Panc1 (cell line): Measurements from ENCODE around the gene LDHA. TPM values are rescaled to one million over a fixed set of nuclear protein-coding genes. Genes with fewer than 3 reads are reported as not detected.
A peak's percentile ranks its signal among the peaks of the same experiment; 100 is the strongest.
"Not testable (repeated sequence)": the region's sequence is repeated elsewhere in the genome, so short reads cannot be mapped to it uniquely, and the experiment has no call there.

ENCODE experiments used
- ATAC-seq: fragments of 200-7000 bp; cut with Tn5 transposase; 2 replicates; pipeline ENCODE4 v1.9.1; 2020; ENCODE audit warnings: mild to moderate bottlenecking, moderate library complexity
- BruUV-seq: library from RNA; stranded (reverse); fragments of 400-500 nt; replicated peaks from 2 replicates; lab custom pipeline; 2021; lab: Mats Ljungman, UMichigan
- CTCF ChIA-PET: fragments of 300-600 bp; sonication (Branson Sonifier 250); formaldehyde crosslinking; loops from one replicate; lab custom pipeline; 2022; ENCODE audit warnings: antibody characterized with exemption; lab: Charles Lee
- POLR2A ChIA-PET: fragments of 300-600 bp; sonication (Branson Sonifier 250); formaldehyde crosslinking; loops from one replicate; lab custom pipeline; 2022; ENCODE audit warnings: antibody characterized with exemption; lab: Charles Lee
- DNase-seq: peaks from one replicate; pipeline ENCODE4 v3.0.0-alpha.2; 2010; ENCODE audit warnings: low read depth, low spot score
- H3K27ac ChIP-seq: 2 replicates; pipeline ENCODE4 v1.5.1; 2011; ENCODE audit warnings: mild to moderate bottlenecking, low read length, inconsistent platforms
- H3K27me3 ChIP-seq: fragments of 200-500 bp; sonication (Bioruptor generic); 2 replicates; pipeline ENCODE4 v1.6.0; 2014; ENCODE audit warnings: low read length, inconsistent platforms; ENCODE audit not compliant: control insufficient read depth, insufficient read depth
- H3K36me3 ChIP-seq: fragments of 200-500 bp; sonication (Bioruptor generic); 2 replicates; pipeline ENCODE4 v1.5.1; 2014; ENCODE audit warnings: inconsistent platforms, mild to moderate bottlenecking, low read length, moderate library complexity; ENCODE audit not compliant: control insufficient read depth, insufficient read depth
- H3K4me1 ChIP-seq: 2 replicates; pipeline ENCODE4 v1.5.1; 2011; ENCODE audit warnings: inconsistent platforms, mild to moderate bottlenecking, low read length, moderate library complexity; ENCODE audit not compliant: control insufficient read depth, insufficient read depth
- H3K4me3 ChIP-seq, 2 experiments: 2 replicates each; pipeline ENCODE4 v1.5.1; 2011 to 2012; ENCODE audit warnings: low read depth in 2 of 2, low read length in 2 of 2, mild to moderate bottlenecking in 2 of 2, inconsistent platforms in 1 of 2, moderate library complexity in 1 of 2
- H3K9me3 ChIP-seq: fragments of 200-500 bp; sonication (Bioruptor generic); 2 replicates; pipeline ENCODE4 v1.5.1; 2014; ENCODE audit warnings: low read depth, mild to moderate bottlenecking, inconsistent platforms, low read length, moderate library complexity; ENCODE audit not compliant: control insufficient read depth, insufficient read depth
- POLR2AphosphoS5 ChIP-seq: IDR thresholded peaks from 2 replicates; pipeline ENCODE4 v1.6.1; 2012; ENCODE audit warnings: mild to moderate bottlenecking, low read depth, low read length, moderate library complexity
- SIN3A ChIP-seq: IDR thresholded peaks from 2 replicates; pipeline ENCODE4 v1.6.1; 2012; ENCODE audit warnings: low read depth, mild to moderate bottlenecking, low read length, moderate library complexity, borderline replicate concordance; ENCODE audit not compliant: insufficient read depth
- TCF7L2 ChIP-seq: IDR thresholded peaks from 2 replicates; pipeline ENCODE4 v1.6.1; 2011; ENCODE audit warnings: mild to moderate bottlenecking, low read depth, low read length, inconsistent platforms
- in situ Hi-C: cut with HindIII; loops from 2 replicates; pipeline ENCODE4 v1.10.0; 2016; ENCODE audit warnings: low sequenced_read_pairs, low pct_unique_long_range_greater_than_20kb
- intact Hi-C: fragments of 100-400 bp; cut with micrococcal nuclease; formaldehyde crosslinking; loops from one replicate; pipeline ENCODE4 v1.10.0; 2022; ENCODE audit not compliant: unreplicated experiment
- total RNA-seq: library from RNA; stranded (reverse); gene quantifications from one replicate; pipeline ENCODE4 v1.2.1, GENCODE V29; 2021; ENCODE audit not compliant: unreplicated experiment
- TF ChIP-seq, protein P1 (sequence below), 2 experiments: IDR thresholded peaks; 2 replicates each; pipeline ENCODE4 v1.6.1; 2011 to 2012; ENCODE audit warnings: low read depth in 2 of 2, control low read depth in 1 of 2, low read length in 1 of 2, mild to moderate bottlenecking in 1 of 2, moderate library complexity in 1 of 2; ENCODE audit not compliant: insufficient read depth in 1 of 2
- TF ChIP-seq, protein P2 (sequence below): fragments of 450-650 bp; IDR thresholded peaks from 2 replicates; pipeline ENCODE4 v1.5.1; 2017; ENCODE audit warnings: mild to moderate bottlenecking

The LDHA gene
- total RNA-seq, 1 experiment from 2014 or later: 894 TPM

DNA sequence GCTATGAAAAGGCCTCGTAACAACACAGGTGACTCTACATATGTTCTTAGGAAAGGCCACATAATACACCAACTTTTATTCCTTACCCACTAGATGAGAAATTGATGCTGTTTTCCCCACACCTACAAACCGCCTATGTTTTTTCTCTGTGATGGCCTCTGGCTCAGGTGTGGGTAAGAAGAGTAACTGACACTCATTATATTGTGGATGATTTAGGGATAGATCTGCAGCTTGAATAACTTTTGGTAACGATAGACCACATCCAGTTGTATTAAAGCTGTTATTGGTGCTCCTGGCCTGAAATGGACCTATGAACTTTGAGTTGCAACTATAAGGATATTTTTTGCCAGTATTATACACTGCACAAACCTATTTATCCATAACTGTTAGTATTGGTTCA, 3.6 kb downstream of the LDHA start:
- in situ Hi-C loops: no loop called here

GRCh38 chr11:18401077-18401476, 6.7 kb downstream of the LDHA start:
- intact Hi-C loops: not testable (repeated sequence)

More for the DNA sequence above, 3.6 kb downstream of the LDHA start:
- CTCF ChIA-PET: no interaction called here
- peak overlapping the region in 1 of 2 experiments; percentile 11; a peak in 1 of 4 replicates for H3K4me3 ChIP-seq
- ATAC-seq (no peak), DNase-seq (no peak)
- H3K4me1 ChIP-seq: peaks cover 18% of the 10 kb centered on the region
- no peaks in the 10 kb centered on the region for H3K9me3 ChIP-seq
- intact Hi-C loops: no loop called here
- BruUV-seq: no TSS peak
- peaks cover 50% of the 10 kb centered on the region for H3K36me3 ChIP-seq
- peak overlapping the region; percentile 61 for H3K27ac ChIP-seq
- POLR2A ChIA-PET: interaction anchor here (0.6 kb wide), 1 partner anchor 76 kb away, joined by 4 read pairs; the partner anchor contains the start of gene GTF2H1
- no peak for TF ChIP-seq TCF7L2
- TF ChIP-seq, protein P1, sequence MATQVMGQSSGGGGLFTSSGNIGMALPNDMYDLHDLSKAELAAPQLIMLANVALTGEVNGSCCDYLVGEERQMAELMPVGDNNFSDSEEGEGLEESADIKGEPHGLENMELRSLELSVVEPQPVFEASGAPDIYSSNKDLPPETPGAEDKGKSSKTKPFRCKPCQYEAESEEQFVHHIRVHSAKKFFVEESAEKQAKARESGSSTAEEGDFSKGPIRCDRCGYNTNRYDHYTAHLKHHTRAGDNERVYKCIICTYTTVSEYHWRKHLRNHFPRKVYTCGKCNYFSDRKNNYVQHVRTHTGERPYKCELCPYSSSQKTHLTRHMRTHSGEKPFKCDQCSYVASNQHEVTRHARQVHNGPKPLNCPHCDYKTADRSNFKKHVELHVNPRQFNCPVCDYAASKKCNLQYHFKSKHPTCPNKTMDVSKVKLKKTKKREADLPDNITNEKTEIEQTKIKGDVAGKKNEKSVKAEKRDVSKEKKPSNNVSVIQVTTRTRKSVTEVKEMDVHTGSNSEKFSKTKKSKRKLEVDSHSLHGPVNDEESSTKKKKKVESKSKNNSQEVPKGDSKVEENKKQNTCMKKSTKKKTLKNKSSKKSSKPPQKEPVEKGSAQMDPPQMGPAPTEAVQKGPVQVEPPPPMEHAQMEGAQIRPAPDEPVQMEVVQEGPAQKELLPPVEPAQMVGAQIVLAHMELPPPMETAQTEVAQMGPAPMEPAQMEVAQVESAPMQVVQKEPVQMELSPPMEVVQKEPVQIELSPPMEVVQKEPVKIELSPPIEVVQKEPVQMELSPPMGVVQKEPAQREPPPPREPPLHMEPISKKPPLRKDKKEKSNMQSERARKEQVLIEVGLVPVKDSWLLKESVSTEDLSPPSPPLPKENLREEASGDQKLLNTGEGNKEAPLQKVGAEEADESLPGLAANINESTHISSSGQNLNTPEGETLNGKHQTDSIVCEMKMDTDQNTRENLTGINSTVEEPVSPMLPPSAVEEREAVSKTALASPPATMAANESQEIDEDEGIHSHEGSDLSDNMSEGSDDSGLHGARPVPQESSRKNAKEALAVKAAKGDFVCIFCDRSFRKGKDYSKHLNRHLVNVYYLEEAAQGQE (IDR thresholded peaks at IDR 0.05; ENCODE audit: insufficient read depth in 1 of 2, low read depth in 2 of 2, low read length in 1 of 2): no peak
- TF ChIP-seq SIN3A: no peak
- no peak for TF ChIP-seq POLR2AphosphoS5
- TF ChIP-seq, protein P2, sequence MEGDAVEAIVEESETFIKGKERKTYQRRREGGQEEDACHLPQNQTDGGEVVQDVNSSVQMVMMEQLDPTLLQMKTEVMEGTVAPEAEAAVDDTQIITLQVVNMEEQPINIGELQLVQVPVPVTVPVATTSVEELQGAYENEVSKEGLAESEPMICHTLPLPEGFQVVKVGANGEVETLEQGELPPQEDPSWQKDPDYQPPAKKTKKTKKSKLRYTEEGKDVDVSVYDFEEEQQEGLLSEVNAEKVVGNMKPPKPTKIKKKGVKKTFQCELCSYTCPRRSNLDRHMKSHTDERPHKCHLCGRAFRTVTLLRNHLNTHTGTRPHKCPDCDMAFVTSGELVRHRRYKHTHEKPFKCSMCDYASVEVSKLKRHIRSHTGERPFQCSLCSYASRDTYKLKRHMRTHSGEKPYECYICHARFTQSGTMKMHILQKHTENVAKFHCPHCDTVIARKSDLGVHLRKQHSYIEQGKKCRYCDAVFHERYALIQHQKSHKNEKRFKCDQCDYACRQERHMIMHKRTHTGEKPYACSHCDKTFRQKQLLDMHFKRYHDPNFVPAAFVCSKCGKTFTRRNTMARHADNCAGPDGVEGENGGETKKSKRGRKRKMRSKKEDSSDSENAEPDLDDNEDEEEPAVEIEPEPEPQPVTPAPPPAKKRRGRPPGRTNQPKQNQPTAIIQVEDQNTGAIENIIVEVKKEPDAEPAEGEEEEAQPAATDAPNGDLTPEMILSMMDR: no peak
- H3K27me3 ChIP-seq: no peaks in the 10 kb centered on the region

GRCh38 chr11:18404062-18404461, 9.7 kb downstream of the LDHA start:
- intact Hi-C loops: no loop called here
- H3K4me3 ChIP-seq: no peak overlapping the region
- H3K4me1 ChIP-seq: peaks cover 5% of the 10 kb centered on the region
- BruUV-seq: no TSS peak
- no peaks in the 10 kb centered on the region for H3K27me3 ChIP-seq
- H3K36me3 ChIP-seq: peaks cover 53% of the 10 kb centered on the region
- TF ChIP-seq TCF7L2 (no peak), SIN3A (no peak), POLR2AphosphoS5 (no peak)
- TF ChIP-seq, protein P2: no peak
- TF ChIP-seq, protein P1 (IDR thresholded peaks at IDR 0.05; ENCODE audit: insufficient read depth in 1 of 2, low read depth in 2 of 2, low read length in 1 of 2): no peak
- ATAC-seq: no peak
- no peak overlapping the region for H3K27ac ChIP-seq
- in situ Hi-C loops: no loop called here
- no peak for DNase-seq
- H3K9me3 ChIP-seq: no peaks in the 10 kb centered on the region
- ChIA-PET POLR2A (no interaction called here), CTCF (no interaction called here)

More at GRCh38 chr11:18401077-18401476, 6.7 kb downstream of the LDHA start:
- H3K4me3 ChIP-seq, H3K27me3 ChIP-seq, H3K27ac ChIP-seq, DNase-seq, CTCF ChIA-PET, H3K9me3 ChIP-seq, H3K4me1 ChIP-seq, in situ Hi-C loops, BruUV-seq, ATAC-seq: not testable (repeated sequence)
- peaks cover 68% of the 10 kb centered on the region for H3K36me3 ChIP-seq
- POLR2A ChIA-PET: interaction anchor here (1.0 kb wide), 1 partner anchor 126 kb away, joined by 3 read pairs; no protein-coding TSS in a partner anchor
